Mammary epithelial cell (primary cell): ENCODE results near the gene POMT2.

Source experiments
- EZH2 ChIP-seq: IDR thresholded peaks from 2 replicates; pipeline ENCODE4 v1.6.1; 2012; ENCODE audit warnings: low read length, inconsistent platforms, borderline replicate concordance
- TF ChIP-seq, protein P1 (sequence below), 2 donors: IDR thresholded peaks in 1 of 2; conservative IDR thresholded peaks in 1 of 2; 2 replicates each; pipeline ENCODE4 v1.5.1; 2011 to 2012; ENCODE audit warnings: inconsistent platforms in 2 of 2, low read length in 2 of 2, mild to moderate bottlenecking in 2 of 2, control low read depth in 1 of 2, low read depth in 1 of 2; ENCODE audit not compliant: insufficient read depth in 1 of 2; ENCODE audit errors: extremely low read depth in 1 of 2

DNA sequence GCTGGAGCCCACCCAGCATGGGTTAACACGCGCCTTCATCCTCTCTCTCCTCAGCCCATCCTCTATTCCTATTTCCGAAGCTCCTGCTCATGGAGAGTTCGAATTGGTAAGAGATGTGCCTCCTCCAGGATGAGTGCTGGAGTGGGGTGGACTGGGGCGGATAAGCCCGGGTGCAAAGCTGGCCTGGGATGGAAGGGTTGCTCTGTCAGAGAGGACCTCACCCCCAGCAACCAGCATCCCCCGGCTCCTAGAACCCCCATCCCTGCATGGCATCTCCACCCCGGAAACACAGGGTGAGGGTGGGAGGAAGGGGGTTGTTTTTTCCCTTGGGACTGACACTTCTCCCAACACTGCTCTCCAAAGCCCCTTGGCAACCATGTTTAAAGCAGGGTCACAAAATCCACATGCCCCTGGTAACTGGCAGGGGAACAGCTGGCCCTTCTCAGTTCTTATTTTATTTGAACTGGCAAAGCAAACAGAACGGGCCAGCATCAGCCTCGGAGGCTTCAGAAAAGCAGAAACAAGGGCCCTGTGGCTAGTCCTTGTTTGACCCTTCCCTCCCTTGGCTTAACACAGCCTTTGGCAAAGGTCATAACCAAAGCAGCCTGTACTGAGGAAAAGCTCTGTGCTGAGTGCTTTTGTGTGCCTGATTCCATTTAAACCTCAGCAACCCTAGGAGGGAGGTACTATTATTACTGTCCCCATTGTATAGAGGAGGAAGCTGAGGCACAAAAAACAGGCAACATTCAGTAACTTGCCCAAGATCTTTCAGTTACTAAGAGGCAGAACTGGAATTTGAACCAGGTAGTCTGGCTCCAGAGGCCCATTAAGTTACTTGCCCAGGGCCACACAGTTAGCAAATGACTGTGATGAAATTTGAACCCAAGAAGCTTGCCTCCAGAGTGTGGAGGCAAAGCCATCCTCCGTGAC, 4.4 kb upstream of the POMT2 start:
- TF ChIP-seq, protein P1, sequence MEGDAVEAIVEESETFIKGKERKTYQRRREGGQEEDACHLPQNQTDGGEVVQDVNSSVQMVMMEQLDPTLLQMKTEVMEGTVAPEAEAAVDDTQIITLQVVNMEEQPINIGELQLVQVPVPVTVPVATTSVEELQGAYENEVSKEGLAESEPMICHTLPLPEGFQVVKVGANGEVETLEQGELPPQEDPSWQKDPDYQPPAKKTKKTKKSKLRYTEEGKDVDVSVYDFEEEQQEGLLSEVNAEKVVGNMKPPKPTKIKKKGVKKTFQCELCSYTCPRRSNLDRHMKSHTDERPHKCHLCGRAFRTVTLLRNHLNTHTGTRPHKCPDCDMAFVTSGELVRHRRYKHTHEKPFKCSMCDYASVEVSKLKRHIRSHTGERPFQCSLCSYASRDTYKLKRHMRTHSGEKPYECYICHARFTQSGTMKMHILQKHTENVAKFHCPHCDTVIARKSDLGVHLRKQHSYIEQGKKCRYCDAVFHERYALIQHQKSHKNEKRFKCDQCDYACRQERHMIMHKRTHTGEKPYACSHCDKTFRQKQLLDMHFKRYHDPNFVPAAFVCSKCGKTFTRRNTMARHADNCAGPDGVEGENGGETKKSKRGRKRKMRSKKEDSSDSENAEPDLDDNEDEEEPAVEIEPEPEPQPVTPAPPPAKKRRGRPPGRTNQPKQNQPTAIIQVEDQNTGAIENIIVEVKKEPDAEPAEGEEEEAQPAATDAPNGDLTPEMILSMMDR (conservative IDR thresholded peaks at IDR 0.05 in 1 of 2, IDR thresholded peaks at IDR 0.05 in 1 of 2; ENCODE audit: extremely low read depth in 1 of 2, insufficient read depth in 1 of 2, low read depth in 1 of 2, low read length in 2 of 2): no peak
- no peak for TF ChIP-seq EZH2
